ENCODE data around the gene TMCO4. TPM values are rescaled to one million over a fixed set of nuclear protein-coding genes. Genes with fewer than 3 reads are reported as not detected.

Gene TMCO4
- total RNA-seq, 1 donor, result 27.5 TPM

DNA sequence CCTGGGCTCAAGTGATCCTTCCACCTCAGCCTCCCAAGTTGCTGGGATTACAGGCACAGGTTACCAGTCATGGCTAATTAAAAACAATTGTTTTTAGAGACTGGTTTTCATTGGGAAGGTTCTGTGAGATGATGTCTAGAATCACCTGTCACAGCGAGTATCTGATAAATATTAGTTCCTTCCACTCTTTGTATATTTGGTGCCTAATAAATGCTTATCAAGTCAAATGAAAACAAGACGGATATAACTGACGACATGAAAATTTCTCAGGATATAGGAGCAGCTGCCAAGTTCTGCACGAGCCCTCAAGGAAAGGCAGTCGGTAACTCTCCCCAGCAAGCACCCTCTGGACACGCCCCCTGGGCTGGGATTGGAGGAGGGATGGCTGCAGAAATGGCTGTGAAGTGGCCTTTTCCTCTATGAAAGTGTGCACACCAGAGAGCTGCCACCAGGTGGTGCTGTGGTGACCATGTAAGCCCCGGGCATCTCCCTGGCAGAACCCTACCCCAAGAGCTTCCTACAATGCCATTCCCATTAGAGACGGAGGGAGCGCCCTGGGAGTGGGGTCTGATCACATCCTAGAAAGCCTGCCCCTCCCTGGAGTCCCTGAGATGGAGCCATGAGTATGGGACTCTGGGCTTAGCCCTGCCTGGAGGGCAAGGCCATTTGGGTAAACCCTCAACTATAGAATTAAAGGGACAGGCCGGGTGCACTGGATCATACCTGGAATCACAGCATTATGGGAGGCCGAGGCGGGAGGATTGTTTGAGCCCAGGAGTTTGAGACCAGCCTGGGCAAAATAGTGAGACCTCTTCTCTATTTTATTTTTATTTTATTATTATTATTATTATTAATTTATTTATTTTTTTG is 84.1 kb downstream of the TMCO4 start:
- H3K9me3 ChIP-seq (ENCODE audit: low read depth, low read length), result no peaks in the 10 kb centered on the region
- TF ChIP-seq, protein P1, sequence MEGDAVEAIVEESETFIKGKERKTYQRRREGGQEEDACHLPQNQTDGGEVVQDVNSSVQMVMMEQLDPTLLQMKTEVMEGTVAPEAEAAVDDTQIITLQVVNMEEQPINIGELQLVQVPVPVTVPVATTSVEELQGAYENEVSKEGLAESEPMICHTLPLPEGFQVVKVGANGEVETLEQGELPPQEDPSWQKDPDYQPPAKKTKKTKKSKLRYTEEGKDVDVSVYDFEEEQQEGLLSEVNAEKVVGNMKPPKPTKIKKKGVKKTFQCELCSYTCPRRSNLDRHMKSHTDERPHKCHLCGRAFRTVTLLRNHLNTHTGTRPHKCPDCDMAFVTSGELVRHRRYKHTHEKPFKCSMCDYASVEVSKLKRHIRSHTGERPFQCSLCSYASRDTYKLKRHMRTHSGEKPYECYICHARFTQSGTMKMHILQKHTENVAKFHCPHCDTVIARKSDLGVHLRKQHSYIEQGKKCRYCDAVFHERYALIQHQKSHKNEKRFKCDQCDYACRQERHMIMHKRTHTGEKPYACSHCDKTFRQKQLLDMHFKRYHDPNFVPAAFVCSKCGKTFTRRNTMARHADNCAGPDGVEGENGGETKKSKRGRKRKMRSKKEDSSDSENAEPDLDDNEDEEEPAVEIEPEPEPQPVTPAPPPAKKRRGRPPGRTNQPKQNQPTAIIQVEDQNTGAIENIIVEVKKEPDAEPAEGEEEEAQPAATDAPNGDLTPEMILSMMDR (IDR thresholded peaks at IDR 0.05; ENCODE audit: extremely low read depth, low read depth, low read length), result peak; percentile 98
- no peak overlapping the region for H2AFZ ChIP-seq (ENCODE audit: low read length)
- no peaks in the 10 kb centered on the region for H3K79me2 ChIP-seq (ENCODE audit: insufficient read depth, low read length)
- H3K27me3 ChIP-seq (ENCODE audit: insufficient read depth, low read length), result no peaks in the 10 kb centered on the region
- no peaks in the 10 kb centered on the region for H4K20me1 ChIP-seq (ENCODE audit: insufficient read depth, low read length)
- H3K4me3 ChIP-seq (ENCODE audit: insufficient read depth, low read length), result no peak overlapping the region
- H3K27ac ChIP-seq (ENCODE audit: low read depth, low read length), result no peak overlapping the region
- no peak overlapping the region for H3K4me2 ChIP-seq (ENCODE audit: insufficient read depth, low read length)
- H3K4me1 ChIP-seq (ENCODE audit: insufficient read depth, low read length), result no peaks in the 10 kb centered on the region
- H3K36me3 ChIP-seq (ENCODE audit: insufficient read depth, low read length), result peaks cover 5% of the 10 kb centered on the region
- DNase-seq (ENCODE audit: insufficient read length, low spot score, missing footprints), result peak; percentile 96

DNA sequence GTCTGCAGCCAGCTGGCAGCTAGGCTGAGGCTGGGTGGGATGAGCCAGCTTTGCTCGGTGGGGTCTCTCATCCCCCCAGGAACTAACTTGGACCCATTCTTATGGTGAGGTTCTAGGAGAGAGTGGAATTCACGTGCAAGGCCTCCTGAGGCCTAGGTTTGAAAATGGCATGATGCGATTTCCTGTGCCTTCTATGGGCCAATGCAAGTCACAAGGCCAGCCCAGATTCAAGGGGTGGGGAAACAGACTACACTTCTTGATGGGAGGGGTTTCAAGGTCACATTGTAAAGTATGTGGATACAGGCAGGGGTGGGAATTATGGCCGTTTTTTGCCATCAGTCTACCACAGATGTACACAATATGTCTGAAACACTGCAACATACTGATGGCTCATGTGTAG is 86.8 kb downstream of the TMCO4 start:
- Histone ChIP-seq H3K9me3 (ENCODE audit: low read depth, low read length) (no peaks in the 10 kb centered on the region), H3K27me3 (ENCODE audit: insufficient read depth, low read length) (no peaks in the 10 kb centered on the region), H3K4me3 (ENCODE audit: insufficient read depth, low read length) (no peak overlapping the region), H3K79me2 (ENCODE audit: insufficient read depth, low read length) (no peaks in the 10 kb centered on the region), H3K36me3 (ENCODE audit: insufficient read depth, low read length) (peaks cover 5% of the 10 kb centered on the region), H3K27ac (ENCODE audit: low read depth, low read length) (no peak overlapping the region), H2AFZ (ENCODE audit: low read length) (no peak overlapping the region), H3K4me2 (ENCODE audit: insufficient read depth, low read length) (no peak overlapping the region), H3K4me1 (ENCODE audit: insufficient read depth, low read length) (no peaks in the 10 kb centered on the region), H4K20me1 (ENCODE audit: insufficient read depth, low read length) (no peaks in the 10 kb centered on the region)
- no peak for DNase-seq (ENCODE audit: insufficient read length, low spot score, missing footprints)
- TF ChIP-seq, protein P1 (IDR thresholded peaks at IDR 0.05; ENCODE audit: extremely low read depth, low read depth, low read length), result no peak

DNA sequence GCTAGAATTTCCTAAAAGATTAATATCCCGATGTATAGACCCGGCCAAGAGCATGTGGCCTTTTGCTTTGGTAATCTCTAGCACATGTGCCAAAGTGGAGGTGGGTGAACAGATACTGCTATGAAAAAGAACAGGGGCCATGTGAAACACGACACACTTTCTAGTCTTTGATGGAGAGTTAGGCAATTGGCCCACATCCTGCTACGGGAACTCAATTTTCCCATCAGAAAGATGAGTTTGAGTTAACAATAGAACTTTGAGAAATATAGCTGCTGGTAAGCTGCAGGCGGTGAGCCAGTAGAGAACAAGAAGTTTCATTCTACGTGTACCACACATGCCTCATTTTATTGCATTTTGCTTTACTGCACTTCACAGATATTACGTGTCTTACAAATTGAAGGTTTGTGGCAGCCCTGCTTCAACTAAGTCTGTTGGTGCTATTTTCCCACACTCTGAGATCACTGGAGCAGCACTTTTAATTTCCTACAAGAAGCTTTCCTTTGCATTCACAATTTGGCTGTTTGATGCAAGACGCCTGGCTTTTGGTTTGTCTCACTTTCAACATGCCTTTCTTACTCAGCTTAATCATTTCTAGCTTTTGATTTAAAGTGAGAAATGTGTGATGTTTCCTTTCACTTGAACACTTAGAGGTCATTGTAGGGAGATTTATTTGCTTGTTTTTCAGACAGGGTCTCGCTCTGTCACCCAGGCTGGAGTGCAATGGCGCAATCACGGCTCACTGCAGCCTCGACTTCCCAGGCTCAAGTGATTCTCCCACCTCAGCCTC is 88.7 kb downstream of the TMCO4 start:
- Histone ChIP-seq H3K9me3 (ENCODE audit: low read depth, low read length) (no peaks in the 10 kb centered on the region), H2AFZ (ENCODE audit: low read length) (no peak overlapping the region), H4K20me1 (ENCODE audit: insufficient read depth, low read length) (no peaks in the 10 kb centered on the region), H3K79me2 (ENCODE audit: insufficient read depth, low read length) (no peaks in the 10 kb centered on the region), H3K27ac (ENCODE audit: low read depth, low read length) (no peak overlapping the region), H3K4me3 (ENCODE audit: insufficient read depth, low read length) (no peak overlapping the region), H3K4me1 (ENCODE audit: insufficient read depth, low read length) (no peaks in the 10 kb centered on the region), H3K36me3 (ENCODE audit: insufficient read depth, low read length) (peaks cover 5% of the 10 kb centered on the region), H3K4me2 (ENCODE audit: insufficient read depth, low read length) (no peak overlapping the region), H3K27me3 (ENCODE audit: insufficient read depth, low read length) (no peaks in the 10 kb centered on the region)
- no peak for DNase-seq (ENCODE audit: insufficient read length, low spot score, missing footprints)
- TF ChIP-seq, protein P1 (IDR thresholded peaks at IDR 0.05; ENCODE audit: extremely low read depth, low read depth, low read length), result no peak

DNA sequence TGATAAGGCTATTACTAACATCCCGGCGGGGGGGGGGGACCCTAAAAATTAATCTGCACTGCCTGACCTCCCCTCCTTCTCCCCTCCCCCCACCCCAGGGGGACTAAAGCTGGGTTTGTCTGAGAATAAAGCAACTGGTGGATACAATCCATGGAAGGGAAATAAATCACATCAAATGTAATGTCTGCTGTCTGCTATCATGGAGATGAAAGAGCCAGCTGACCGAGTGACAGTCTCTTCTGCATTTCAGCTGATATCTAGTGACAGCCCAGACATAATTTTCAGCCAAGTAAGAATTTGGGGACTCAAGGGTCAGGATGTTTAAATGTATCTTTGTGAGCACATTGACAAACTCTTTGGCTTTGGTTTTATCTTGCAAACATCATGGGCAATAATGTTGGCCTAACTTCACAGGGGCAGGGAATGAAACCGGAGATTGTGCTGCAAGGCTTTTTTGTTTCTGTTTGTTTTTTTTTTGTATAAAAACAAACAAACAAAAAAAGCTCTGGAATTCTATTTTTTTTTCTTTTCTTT is 90.4 kb downstream of the TMCO4 start:
- Histone ChIP-seq H2AFZ (ENCODE audit: low read length) (no peak overlapping the region), H3K27ac (ENCODE audit: low read depth, low read length) (no peak overlapping the region), H3K4me2 (ENCODE audit: insufficient read depth, low read length) (no peak overlapping the region), H3K36me3 (ENCODE audit: insufficient read depth, low read length) (peaks cover 5% of the 10 kb centered on the region), H3K27me3 (ENCODE audit: insufficient read depth, low read length) (no peaks in the 10 kb centered on the region), H3K79me2 (ENCODE audit: insufficient read depth, low read length) (no peaks in the 10 kb centered on the region), H3K4me3 (ENCODE audit: insufficient read depth, low read length) (no peak overlapping the region), H3K9me3 (ENCODE audit: low read depth, low read length) (no peaks in the 10 kb centered on the region), H4K20me1 (ENCODE audit: insufficient read depth, low read length) (peaks cover 2% of the 10 kb centered on the region), H3K4me1 (ENCODE audit: insufficient read depth, low read length) (no peaks in the 10 kb centered on the region)
- no peak for DNase-seq (ENCODE audit: insufficient read length, low spot score, missing footprints)
- TF ChIP-seq, protein P1 (IDR thresholded peaks at IDR 0.05; ENCODE audit: extremely low read depth, low read depth, low read length), result no peak

Data from osteoblast (primary cell).